Embryonic facial prominence (tissue), 1 donor: ENCODE results near the gene GRIK5.
"Not testable (repeated sequence)": the region's sequence is repeated elsewhere in the genome, so short reads cannot be mapped to it uniquely, and the experiment has no call there.

Source experiments
- DNase-seq: peaks from one replicate; pipeline ENCODE4 v3.0.0-alpha.2; 2016; ENCODE audit errors: extremely low spot score

GRIK5 gene

DNA sequence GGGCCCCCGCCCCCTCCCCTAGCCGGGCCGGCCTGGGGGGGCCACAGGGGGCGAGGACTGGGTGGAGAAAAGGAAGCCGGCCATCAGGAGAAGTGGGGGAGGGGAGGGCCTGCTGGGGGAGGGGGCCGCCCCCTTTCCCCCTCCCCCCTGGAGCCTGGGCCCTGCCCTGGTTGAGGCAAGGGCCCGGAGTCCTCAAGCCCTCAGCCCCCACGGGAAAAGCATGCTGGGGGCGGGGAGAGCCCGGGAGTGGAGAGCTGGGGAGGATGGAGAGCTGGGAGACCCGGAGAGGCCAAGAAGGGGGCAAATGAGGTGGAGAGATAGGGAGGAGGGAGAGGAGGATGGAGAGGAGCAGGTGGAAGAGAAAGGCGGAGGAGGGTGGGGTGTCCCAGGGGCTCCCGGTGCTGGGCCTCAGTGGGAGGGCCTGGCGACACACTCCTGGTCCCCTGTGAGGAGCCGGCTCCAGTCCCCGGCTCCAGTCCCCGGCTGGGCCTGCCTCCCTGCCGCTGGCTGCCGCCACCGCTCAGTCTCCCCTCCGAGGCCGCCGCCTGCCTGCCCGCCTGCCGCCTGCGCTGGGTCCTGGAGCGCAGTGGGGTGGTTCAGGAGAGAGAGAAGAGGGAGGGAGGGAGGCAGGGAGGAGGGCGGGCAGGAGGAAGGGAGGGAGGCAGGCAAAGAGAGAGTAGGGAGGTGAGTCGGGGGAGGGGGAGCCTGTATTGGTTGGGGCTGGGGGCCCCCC, at the start of gene GRIK5:
TSS of gene GRIK5 (minus strand) at position 588 of the 733 bp plus-strand sequence. CDS start 4,436 bp downstream, outside the sequence.
- DNase-seq: no peak

DNA sequence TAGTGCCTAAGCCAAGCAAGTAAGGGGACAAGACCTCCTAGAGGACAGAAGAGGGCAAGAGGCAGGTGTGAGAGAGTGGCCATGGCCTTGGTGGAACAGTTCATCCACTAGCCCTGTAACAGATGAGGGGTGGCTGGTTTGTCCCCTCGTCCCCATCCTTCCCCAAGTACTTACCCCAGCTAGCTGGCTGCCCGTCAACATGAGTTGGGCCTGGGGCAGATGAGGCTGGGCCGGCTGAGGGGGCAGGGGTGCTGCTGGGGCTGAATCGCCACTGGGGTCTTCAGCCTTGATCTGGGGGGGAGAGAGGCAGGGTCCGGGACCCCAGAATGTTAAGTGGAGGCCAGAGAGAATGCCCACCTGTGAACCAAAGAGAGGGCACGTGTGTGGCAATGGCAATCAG, 47.1 kb upstream of the GRIK5 start:
- DNase-seq: no peak

GRCh38 chr19:42116308-42117075, 46.5 kb upstream of the GRIK5 start:
- no peak for DNase-seq

DNA sequence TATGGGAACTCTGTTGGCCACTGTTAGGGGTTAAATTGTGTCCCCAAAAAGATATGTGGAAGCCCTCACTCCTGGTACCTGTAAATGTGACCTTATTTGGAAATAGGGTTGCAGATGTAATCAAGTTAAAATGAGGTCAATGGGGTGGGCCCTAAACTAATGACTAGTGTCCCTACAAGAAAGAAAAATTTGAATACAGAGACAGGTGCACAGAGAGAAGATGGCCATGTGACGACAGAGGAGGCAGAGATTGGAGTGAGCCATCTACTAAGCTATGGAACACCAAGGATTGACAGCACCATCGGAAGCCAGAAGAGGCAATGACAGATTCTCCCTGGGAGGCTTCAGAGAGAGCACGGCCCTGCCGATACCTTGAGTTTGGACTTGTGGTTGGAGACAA, 45.7 kb upstream of the GRIK5 start:
- no peak for DNase-seq

- no peak for DNase-seq
Observed at GRCh38 chr19:42115219-42115618, 45.2 kb upstream of the GRIK5 start.

- DNase-seq: no peak
Observed at GRCh38 chr19:42114412-42114811, 44.4 kb upstream of the GRIK5 start.

DNA sequence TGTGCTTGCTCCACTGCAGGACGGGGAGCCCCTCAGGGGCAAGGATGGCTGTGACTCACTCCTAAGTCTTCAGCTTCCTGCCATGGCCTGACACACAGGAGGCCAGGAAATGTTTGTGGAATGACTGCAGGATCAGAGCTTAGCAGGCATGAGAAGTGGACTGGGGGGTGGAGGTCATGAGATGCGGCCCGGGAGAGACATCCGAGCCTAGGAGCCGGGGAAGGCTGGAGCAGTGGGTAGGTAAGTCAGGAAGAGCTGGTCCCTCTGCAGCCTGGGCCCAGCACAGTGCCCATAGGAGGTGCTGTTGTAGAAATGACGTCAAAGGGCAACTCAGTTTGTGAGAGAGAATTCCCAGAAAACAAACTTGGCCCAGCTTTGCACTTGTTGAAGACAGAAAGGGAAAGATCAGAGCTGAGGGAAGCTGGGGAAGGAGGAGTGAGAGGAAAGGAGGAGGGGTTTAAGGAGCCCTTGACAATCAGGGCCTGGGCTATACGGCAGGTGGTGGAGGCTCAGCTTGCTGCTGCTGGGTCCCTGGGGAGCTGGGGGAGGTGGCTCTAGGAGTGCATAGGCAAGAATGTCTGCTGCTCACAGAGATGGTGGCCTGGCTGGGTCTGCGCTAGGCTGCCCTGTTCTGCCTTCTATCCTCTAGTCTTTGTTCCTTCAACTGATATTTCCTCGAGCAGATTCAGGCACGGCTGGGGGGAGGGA, 43.8 kb upstream of the GRIK5 start:
- DNase-seq: no peak

GRCh38 chr19:42111811-42112210, 41.8 kb upstream of the GRIK5 start:
- no peak for DNase-seq

DNA sequence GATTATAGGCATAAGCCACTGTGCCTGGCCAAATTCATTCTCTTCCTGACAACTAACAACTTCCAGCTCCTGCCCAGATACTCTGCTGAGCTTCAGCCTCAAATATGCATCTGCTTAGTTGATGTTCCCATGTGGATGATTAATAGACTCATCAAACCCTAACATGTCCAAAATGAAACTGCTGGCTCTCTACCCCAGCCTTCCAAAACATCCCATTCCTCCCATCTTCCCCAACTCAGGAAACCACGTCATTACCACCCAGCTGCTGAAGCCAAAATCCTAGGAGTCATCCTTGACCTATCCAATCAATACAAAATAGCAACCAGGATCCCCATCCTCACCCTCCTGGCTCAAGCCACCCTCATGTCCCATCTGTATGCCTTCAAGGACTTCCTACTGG, 41.4 kb upstream of the GRIK5 start:
- no peak for DNase-seq

GRCh38 chr19:42110658-42111057, 40.7 kb upstream of the GRIK5 start:
- DNase-seq: no peak

- no peak for DNase-seq
Observed at GRCh38 chr19:42109896-42110295, 39.9 kb upstream of the GRIK5 start.

DNA sequence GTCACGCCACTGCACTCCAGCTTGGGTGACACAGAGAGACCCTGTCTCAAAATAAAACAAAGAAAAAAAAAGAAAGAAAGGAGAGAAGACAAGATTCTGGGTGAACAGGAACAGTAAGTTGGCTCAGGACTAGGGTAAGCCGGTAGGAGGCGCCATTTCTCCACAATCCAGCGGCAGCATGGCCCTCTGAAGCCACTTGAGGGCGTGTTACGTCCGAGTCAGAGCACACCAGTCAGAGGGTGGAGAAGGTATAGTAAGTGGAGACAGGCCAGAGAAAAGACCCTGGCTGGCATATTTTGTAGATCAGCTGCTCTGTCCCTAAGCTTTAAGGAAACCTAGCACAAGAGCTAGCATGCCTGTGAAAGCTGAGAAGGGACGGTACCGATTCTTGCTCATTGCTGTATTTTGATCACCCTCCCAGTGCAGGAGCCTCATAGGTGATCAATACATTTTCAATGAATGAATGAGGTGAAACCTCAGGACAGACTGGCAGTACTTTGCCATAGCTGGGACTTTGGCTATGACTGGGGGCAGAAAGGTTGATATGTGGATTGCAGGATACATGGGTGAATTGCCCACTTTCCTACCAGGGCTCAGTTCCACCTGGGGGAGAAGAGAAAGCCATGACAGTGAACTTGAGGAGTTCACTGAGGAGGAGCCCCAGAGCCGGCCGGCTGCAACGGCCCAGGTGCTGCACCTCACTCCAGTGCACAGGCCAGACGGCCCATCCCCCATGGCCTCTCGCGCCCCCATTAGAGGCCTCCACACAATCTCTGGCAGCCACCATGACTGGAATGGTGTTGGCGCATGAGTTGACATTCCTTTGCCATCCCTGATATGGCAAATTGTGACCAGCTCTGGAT, 38.8 kb upstream of the GRIK5 start:
- DNase-seq: peak; percentile 43

GRCh38 chr19:42105368-42105767, 35.4 kb upstream of the GRIK5 start:
- no peak for DNase-seq

- no peak for DNase-seq
Observed at GRCh38 chr19:42102877-42103276, 32.9 kb upstream of the GRIK5 start.

DNA sequence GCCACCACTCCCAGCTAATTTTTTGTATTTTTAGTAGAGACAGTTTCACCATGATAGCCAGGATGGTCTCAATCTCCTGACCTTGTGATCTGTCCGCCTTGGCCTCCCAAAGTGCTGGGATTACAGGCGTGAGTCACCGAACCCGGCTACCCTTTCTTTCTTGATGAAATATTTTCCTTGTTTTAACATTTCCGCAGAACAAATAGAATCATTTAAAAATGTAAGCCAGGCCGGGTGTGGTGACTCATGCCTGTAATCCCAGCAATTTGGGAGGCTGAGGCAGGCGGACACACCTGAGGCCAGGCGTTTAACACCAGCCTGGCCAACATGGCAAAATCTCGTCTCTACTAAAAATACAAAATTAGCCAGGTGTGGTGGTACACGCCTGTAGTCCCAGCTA, 30.2 kb upstream of the GRIK5 start:
- not testable (repeated sequence) for DNase-seq

DNA sequence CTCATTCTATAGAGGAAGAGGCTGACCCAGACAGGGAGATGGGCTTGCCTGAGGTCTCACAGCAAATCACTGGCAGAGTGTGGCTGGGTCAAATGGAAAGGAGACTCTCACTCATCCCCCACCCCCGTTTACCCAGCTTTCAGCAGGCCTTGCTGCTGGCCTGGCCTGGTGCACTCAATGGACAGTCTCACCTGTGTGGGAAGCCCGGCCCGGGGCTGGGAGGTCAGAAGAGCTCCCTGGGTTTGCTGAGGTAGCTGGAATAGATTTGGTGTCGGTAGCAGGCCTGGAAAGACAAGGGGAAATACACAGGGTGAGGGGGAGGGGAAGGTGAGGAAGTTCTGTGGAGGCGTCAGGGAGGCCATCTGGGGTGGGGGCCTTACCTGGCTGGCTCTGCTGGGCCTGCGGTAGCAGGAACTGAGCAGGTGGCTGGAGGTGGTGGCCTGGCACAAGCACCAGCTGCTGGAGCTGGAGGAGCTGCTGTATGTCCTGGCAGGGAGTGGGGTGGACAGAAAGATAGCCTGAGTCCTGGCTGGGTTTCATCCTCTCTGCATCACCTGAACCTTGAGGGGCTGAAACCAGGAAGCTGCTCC, 29.4 kb upstream of the GRIK5 start:
- no peak for DNase-seq

- no peak for DNase-seq
Observed at GRCh38 chr19:42098781-42099180, 28.8 kb upstream of the GRIK5 start.

DNA sequence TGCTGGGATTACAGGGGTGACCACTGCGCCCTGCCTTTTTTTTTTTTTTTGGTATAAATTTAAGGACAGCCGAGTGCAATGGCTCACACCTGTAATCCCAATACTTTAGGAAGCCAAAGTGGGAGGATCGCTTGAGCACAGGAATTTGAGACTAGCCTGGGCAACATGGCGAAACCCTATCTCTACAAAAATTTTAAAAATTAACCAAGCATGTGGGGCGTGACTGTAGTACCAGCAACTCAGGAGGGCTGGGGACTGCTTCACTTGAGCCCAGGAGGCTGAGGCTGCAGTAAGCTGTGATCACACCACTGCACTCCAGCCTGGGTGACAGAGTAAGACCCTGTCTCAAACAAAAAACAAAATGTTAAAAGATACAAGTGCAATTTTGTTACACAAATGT, 27.5 kb upstream of the GRIK5 start:
- DNase-seq: no peak

- DNase-seq: no peak
Observed at GRCh38 chr19:42096255-42096837, 26.3 kb upstream of the GRIK5 start.

- no peak for DNase-seq
Observed at GRCh38 chr19:42095814-42096230, 25.8 kb upstream of the GRIK5 start.
